Measurements from ENCODE around the gene SPG11. TPM values are rescaled to one million over a fixed set of nuclear protein-coding genes. Genes with fewer than 3 reads are reported as not detected.

Gene SPG11
- total and polyA plus RNA-seq, 8 donors: 21.6 to 61.1 (median 35.2) TPM

GRCh38 chr15:44542596-44542995 lies 120.9 kb downstream of the SPG11 start:
- Histone ChIP-seq H3K4me1 (peaks cover 27 to 62% (median 42%) of the 10 kb centered on the region in 3 donors), H3K4me3 (no peak overlapping the region), H3K36me3 (no peaks in the 10 kb centered on the region), H3K27ac (peak overlapping the region in 1 of 4 donors; percentile 6), H3K9me3 (no peaks in the 10 kb centered on the region), H3K27me3 (no peaks in the 10 kb centered on the region)
- no peak for TF ChIP-seq CTCF (IDR thresholded peaks at IDR 0.05)
- DNase-seq (no peak), ATAC-seq (no peak), FAIRE-seq (no peak)
- intact Hi-C loops (cut with DNase I): no loop called here

- ATAC-seq (no peak), DNase-seq (no peak), FAIRE-seq (no peak)
- TF ChIP-seq CTCF (IDR thresholded peaks at IDR 0.05): no peak
- no peaks in the 10 kb centered on the region for H3K27me3 ChIP-seq
- no peaks in the 10 kb centered on the region for H3K36me3 ChIP-seq
- whole genome bisulfite sequencing, 2 donors: 86 to 96% methylated on average over 4 of the region's 4 CpGs
- H3K9me3 ChIP-seq: no peaks in the 10 kb centered on the region
- H3K27ac ChIP-seq: peak overlapping the region in 1 of 4 donors; percentile 6
- intact Hi-C loops (cut with DNase I): no loop called here
- no peak overlapping the region for H3K4me3 ChIP-seq
- H3K4me1 ChIP-seq: peaks cover 25 to 60% (median 42%) of the 10 kb centered on the region in 3 donors
Observed at GRCh38 chr15:44541282-44541958, 122.0 kb downstream of the SPG11 start.

- intact Hi-C loops (cut with DNase I): no loop called here
- TF ChIP-seq CTCF (IDR thresholded peaks at IDR 0.05): no peak
- H3K4me3 ChIP-seq: peak overlapping the region; percentile 73 to 95 (median 92)
- ATAC-seq: no peak
- no peak for DNase-seq
- H3K4me1 ChIP-seq: peaks cover 21 to 43% (median 35%) of the 10 kb centered on the region in 3 donors
- no peaks in the 10 kb centered on the region for H3K27me3 ChIP-seq
- WGBS, 2 donors: 2% methylated on average over 13 of the region's 13 CpGs
- peaks cover 0 to 5% (median 0%) of the 10 kb centered on the region in 3 donors for H3K36me3 ChIP-seq
- no peaks in the 10 kb centered on the region for H3K9me3 ChIP-seq
- FAIRE-seq: no peak
- peak overlapping the region; percentile 93 to 99 (median 98) for H3K27ac ChIP-seq
Observed at GRCh38 chr15:44537735-44538240, 125.7 kb downstream of the SPG11 start.

GRCh38 chr15:44536962-44537734 lies 126.3 kb downstream of the SPG11 start, which contains the start of gene EIF3J:
Gene EIF3J (plus strand): TSS chr15:44537147. CDS start chr15:44537195, 48 bp downstream.
- ATAC-seq (peak; percentile 86 to 94 (median 90)), DNase-seq (peak; percentile 95 to 97 (median 97)), FAIRE-seq (no peak)
- 0% methylated on average over 56 to 95 of the region's 97 CpGs for WGBS, 2 donors
- Histone ChIP-seq H3K4me3 (peak within 1 kb of the TSS; percentile 73 to 95 (median 92)), H3K4me1 (peaks cover 20 to 37% (median 29%) of the 10 kb centered on the region in 3 donors), H3K9me3 (no peaks in the 10 kb centered on the region), H3K36me3 (peaks cover 0 to 5% (median 0%) of the 10 kb centered on the region in 3 donors), H3K27ac (peak within 1 kb of the TSS; percentile 93 to 99 (median 98)), H3K27me3 (no peaks in the 10 kb centered on the region)
- TF ChIP-seq CTCF (IDR thresholded peaks at IDR 0.05): no peak
- intact Hi-C loops (cut with DNase I): no loop called here
